Fibroblast of pulmonary artery (primary cell): ENCODE data around the gene MACROD2.

Source experiments
- DNase-seq: peaks from one replicate; pipeline ENCODE4 v3.0.0-alpha.2; 2010; ENCODE audit warnings: low read depth
- H3K4me3 ChIP-seq: replicated peaks from 2 replicates; pipeline ENCODE4 v1.5.1; 2011; ENCODE audit warnings: low read depth, mild to moderate bottlenecking, control low read depth, low read length, moderate library complexity
- CTCF ChIP-seq: IDR thresholded peaks from 2 replicates; pipeline ENCODE4 v1.5.1; 2011; ENCODE audit warnings: mild to moderate bottlenecking, control low read depth, low read length, inconsistent platforms; ENCODE audit errors: missing control alignments

MACROD2 gene

GRCh38 chr20:14197097-14197496, 201.8 kb downstream of the MACROD2 start:
- DNase-seq, result peak; percentile 42
- no peak for TF ChIP-seq CTCF
- no peak overlapping the region for H3K4me3 ChIP-seq

GRCh38 chr20:14198416-14198815, 203.1 kb downstream of the MACROD2 start:
- no peak for TF ChIP-seq CTCF
- no peak for DNase-seq
- H3K4me3 ChIP-seq, result no peak overlapping the region

- no peak overlapping the region for H3K4me3 ChIP-seq
- no peak for TF ChIP-seq CTCF
- peak; percentile 3 for DNase-seq
Measured at GRCh38 chr20:14199111-14199510, 203.8 kb downstream of the MACROD2 start.

- no peak for DNase-seq
- TF ChIP-seq CTCF, result no peak
Measured at GRCh38 chr20:14203657-14204056, 208.3 kb downstream of the MACROD2 start.

GRCh38 chr20:14207591-14207990, 212.3 kb downstream of the MACROD2 start:
- H3K4me3 ChIP-seq, result no peak overlapping the region
- DNase-seq, result no peak
- TF ChIP-seq CTCF, result no peak

More at GRCh38 chr20:14203657-14204056, 208.3 kb downstream of the MACROD2 start:
- H3K4me3 ChIP-seq, result no peak overlapping the region

GRCh38 chr20:14208956-14209355, 213.6 kb downstream of the MACROD2 start:
- no peak for TF ChIP-seq CTCF
- DNase-seq, result no peak
- no peak overlapping the region for H3K4me3 ChIP-seq

- DNase-seq, result no peak
- TF ChIP-seq CTCF, result no peak
- no peak overlapping the region for H3K4me3 ChIP-seq
Measured at GRCh38 chr20:14210146-14210545, 214.8 kb downstream of the MACROD2 start.
